Neural cell (in vitro differentiated cells): ENCODE results near the gene KRAS. TPM values are rescaled to one million over a fixed set of nuclear protein-coding genes. Genes with fewer than 3 reads are reported as not detected.

ENCODE experiments used
- H2AFZ ChIP-seq: fragments of 200-600, 300-800 bp; sonication (generic), shearing (Covaris generic); 2 replicates; pipeline ENCODE4 v1.6.0; 2014; ENCODE audit warnings: low read depth, mild to moderate bottlenecking, antibody characterized with exemption, low read length, moderate library complexity
- H3F3A ChIP-seq: fragments of 200-600 bp; shearing (Covaris generic); 2 replicates; pipeline ENCODE4 v1.6.1; 2016; ENCODE audit warnings: mild to moderate bottlenecking, moderate library complexity, mixed read lengths, antibody characterized with exemption, low read length; ENCODE audit not compliant: insufficient read depth, poor library complexity, severe bottlenecking
- H3K27ac ChIP-seq: fragments of 200-600, 300-800 bp; sonication (generic), shearing (Covaris generic); 2 replicates; pipeline ENCODE4 v1.5.1; 2014; ENCODE audit warnings: mild to moderate bottlenecking, low read length, moderate library complexity
- H3K27me3 ChIP-seq: fragments of 300-800, 200-600 bp; sonication (generic), shearing (Covaris generic); 2 replicates; pipeline ENCODE4 v1.6.0; 2014; ENCODE audit warnings: mild to moderate bottlenecking, low read depth, low read length, moderate library complexity; ENCODE audit not compliant: insufficient read depth
- H3K36me3 ChIP-seq: fragments of 300-800, 200-600 bp; sonication (generic), shearing (Covaris generic); 2 replicates; pipeline ENCODE4 v1.5.1; 2014; ENCODE audit warnings: mild to moderate bottlenecking, antibody characterized with exemption, low read length, moderate library complexity; ENCODE audit not compliant: insufficient read depth
- H3K4me2 ChIP-seq: fragments of 300-800, 200-600 bp; sonication (generic), shearing (Covaris generic); 2 replicates; pipeline ENCODE4 v1.6.0; 2014; ENCODE audit warnings: mild to moderate bottlenecking, low read length
- H3K4me3 ChIP-seq: fragments of 300-800, 200-600 bp; sonication (generic), shearing (Covaris generic); 2 replicates; pipeline ENCODE4 v1.5.1; 2014; ENCODE audit warnings: mild to moderate bottlenecking, low read length, moderate library complexity
- H3K79me2 ChIP-seq: fragments of 200-600 bp; shearing (Covaris generic); replicated peaks from 2 replicates; pipeline ENCODE4 v1.6.0; 2014; ENCODE audit warnings: mild to moderate bottlenecking, low read length, moderate library complexity; ENCODE audit not compliant: insufficient read depth
- H3K9ac ChIP-seq: fragments of 300-800, 200-600 bp; sonication (generic), shearing (Covaris generic); 2 replicates; pipeline ENCODE4 v1.6.1; 2016; ENCODE audit warnings: mild to moderate bottlenecking, low read length, mixed read lengths
- H3K9me2 ChIP-seq: fragments of 200-600 bp; shearing (Covaris generic); 2 replicates; pipeline ENCODE4 v1.6.1; 2016; ENCODE audit warnings: mild to moderate bottlenecking, low read length, mixed read lengths; ENCODE audit not compliant: insufficient read depth
- H3K9me3 ChIP-seq: fragments of 200-600, 300-800 bp; sonication (generic), shearing (Covaris generic); 2 replicates; pipeline ENCODE4 v1.6.1; 2016; ENCODE audit warnings: mild to moderate bottlenecking, mixed run types, low read length, moderate library complexity, mixed read lengths
- H4K20me1 ChIP-seq: fragments of 200-600 bp; shearing (Covaris generic); 2 replicates; pipeline ENCODE4 v1.6.1; 2016; ENCODE audit warnings: mild to moderate bottlenecking, mixed run types; ENCODE audit not compliant: insufficient read depth
- CTCF ChIP-seq: fragments of 450-650 bp; IDR thresholded peaks from 2 replicates; pipeline ENCODE4 v1.5.1; 2014; ENCODE audit warnings: antibody characterized with exemption, mild to moderate bottlenecking, moderate library complexity; ENCODE audit not compliant: poor library complexity, severe bottlenecking
- EP300 ChIP-seq: fragments of 450-650 bp; conservative IDR thresholded peaks from 2 replicates; pipeline ENCODE4 v1.6.1; 2014; ENCODE audit warnings: antibody characterized with exemption, mild to moderate bottlenecking, moderate library complexity; ENCODE audit not compliant: poor library complexity, severe bottlenecking
- EZH2 ChIP-seq: fragments of 200-600, 300-800 bp; shearing (Covaris generic), sonication (generic); IDR thresholded peaks from 2 replicates; pipeline ENCODE4 v1.6.1; 2014; ENCODE audit warnings: antibody characterized with exemption, low read length, borderline replicate concordance, mild to moderate bottlenecking; ENCODE audit not compliant: insufficient read depth, poor library complexity, severe bottlenecking
- MXI1 ChIP-seq: fragments of 450-650 bp; conservative IDR thresholded peaks from 2 replicates; pipeline ENCODE4 v1.6.1; 2014; ENCODE audit warnings: antibody characterized with exemption, mild to moderate bottlenecking; ENCODE audit not compliant: poor library complexity, severe bottlenecking
- RAD21 ChIP-seq: fragments of 450-650 bp; conservative IDR thresholded peaks from 2 replicates; pipeline ENCODE4 v1.6.1; 2014; ENCODE audit warnings: antibody characterized with exemption, mild to moderate bottlenecking, moderate library complexity
- REST ChIP-seq: IDR thresholded peaks from 2 replicates; pipeline ENCODE4 v1.6.1; 2012; ENCODE audit warnings: borderline replicate concordance
- SMC3 ChIP-seq: fragments of 450-650 bp; conservative IDR thresholded peaks from 2 replicates; pipeline ENCODE4 v1.6.1; 2014; ENCODE audit warnings: antibody characterized with exemption, mild to moderate bottlenecking, moderate library complexity; ENCODE audit not compliant: poor library complexity
- TAF1 ChIP-seq: IDR thresholded peaks from 2 replicates; pipeline ENCODE4 v1.6.1; 2012; ENCODE audit warnings: low read depth
- polyA plus RNA-seq: library from polyadenylated mRNA; depleted of rRNA; stranded (reverse); fragments of >200 nt; gene quantifications from 2 replicates; pipeline ENCODE4 v1.2.3, GENCODE V29; 2014

Gene KRAS
- polyA plus RNA-seq, 1 donor from 2014 or later, result 34.7 TPM

GRCh38 chr12:25194722-25195055 is 56.0 kb downstream of the KRAS start:
- no peaks in the 10 kb centered on the region for H3K9me2 ChIP-seq
- H3K27me3 ChIP-seq, result no peaks in the 10 kb centered on the region
- H3K9ac ChIP-seq, result peak overlapping the region; percentile 88
- H3K9me3 ChIP-seq, result no peaks in the 10 kb centered on the region
- no peaks in the 10 kb centered on the region for H3K36me3 ChIP-seq
- peak overlapping the region; percentile 49 for H3K4me2 ChIP-seq
- H4K20me1 ChIP-seq, result no peaks in the 10 kb centered on the region
- TF ChIP-seq SMC3, result no peak
- H3F3A ChIP-seq, result no peaks in the 10 kb centered on the region
- peak overlapping the region; percentile 91 for H3K27ac ChIP-seq
- H3K4me3 ChIP-seq, result peak overlapping the region; percentile 86
- H3K79me2 ChIP-seq, result no peaks in the 10 kb centered on the region
- H2AFZ ChIP-seq, result peak overlapping the region; percentile 31

DNA sequence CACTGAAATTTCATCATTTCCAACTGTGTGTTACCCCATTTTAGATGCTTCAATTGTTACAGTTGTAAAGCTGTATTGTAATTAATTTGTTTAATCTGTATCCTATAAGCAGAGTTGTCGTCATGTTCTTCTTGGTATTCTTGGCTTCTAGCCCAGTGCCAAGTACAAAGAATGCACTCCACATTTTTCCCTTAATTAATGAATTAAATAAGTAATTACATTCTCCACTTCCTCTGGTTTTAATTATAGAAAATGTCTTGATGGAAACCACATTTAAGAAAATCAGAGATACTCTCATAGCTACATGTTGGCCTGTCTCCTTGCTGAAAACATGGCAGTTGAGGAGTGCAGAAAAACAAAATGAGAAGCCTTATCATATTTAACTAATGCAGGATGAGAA is 56.5 kb downstream of the KRAS start:
- Histone ChIP-seq H3K79me2 (no peaks in the 10 kb centered on the region), H3K27me3 (no peaks in the 10 kb centered on the region), H3K9me3 (no peaks in the 10 kb centered on the region), H3K36me3 (no peaks in the 10 kb centered on the region), H3K4me3 (peak overlapping the region; percentile 86), H3K9ac (no peak overlapping the region), H2AFZ (peak overlapping the region; percentile 31), H3K4me2 (peak overlapping the region; percentile 49), H3K9me2 (no peaks in the 10 kb centered on the region), H3F3A (no peaks in the 10 kb centered on the region), H3K27ac (no peak overlapping the region), H4K20me1 (no peaks in the 10 kb centered on the region)
- TF ChIP-seq SMC3 (no peak), MXI1 (no peak), RAD21 (no peak), TAF1 (no peak), EZH2 (no peak), CTCF (no peak)

DNA sequence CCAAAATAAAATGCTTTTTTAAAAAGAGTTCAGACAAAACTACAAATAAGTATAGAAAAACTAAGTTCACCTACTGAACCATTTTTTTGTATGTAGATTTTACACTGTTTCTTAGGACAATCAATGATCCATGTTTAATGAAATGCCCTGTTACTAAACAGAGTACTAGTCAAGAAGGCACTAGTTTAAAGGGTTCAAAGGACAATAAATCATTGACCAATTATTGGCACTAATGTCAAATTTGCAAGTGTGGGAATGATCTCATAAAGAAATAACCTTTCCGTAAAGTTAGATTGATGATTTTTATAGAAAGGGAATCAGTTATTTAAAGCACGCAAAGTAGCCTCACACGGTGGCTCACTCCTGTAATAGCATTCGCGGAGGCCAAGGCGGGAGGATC is 59.9 kb downstream of the KRAS start:
- TF ChIP-seq RAD21 (no peak), SMC3 (no peak), REST (no peak), CTCF (no peak), MXI1 (no peak), EP300 (no peak), EZH2 (no peak), TAF1 (no peak)
- Histone ChIP-seq H3F3A (no peaks in the 10 kb centered on the region), H3K9ac (no peak overlapping the region), H3K27ac (no peak overlapping the region), H3K4me2 (no peak overlapping the region), H3K27me3 (no peaks in the 10 kb centered on the region), H3K9me2 (no peaks in the 10 kb centered on the region), H2AFZ (no peak overlapping the region), H3K4me3 (no peak overlapping the region), H4K20me1 (no peaks in the 10 kb centered on the region), H3K36me3 (no peaks in the 10 kb centered on the region), H3K79me2 (no peaks in the 10 kb centered on the region), H3K9me3 (no peaks in the 10 kb centered on the region)
